WTC11 (cell line): ENCODE results near the gene SAMD13.

Experiments
- MAX ChIP-seq: sonication (generic); formaldehyde crosslinking; IDR thresholded peaks from 2 replicates; pipeline ENCODE4 v1.8.0; 2022; ENCODE audit warnings: mild to moderate bottlenecking, missing genetic modification reagents
- ZBTB43 ChIP-seq: sonication (generic); formaldehyde crosslinking; IDR thresholded peaks from 2 replicates; pipeline ENCODE4 v1.8.1; 2023; ENCODE audit warnings: mild to moderate bottlenecking, missing genetic modification reagents
- ZNF425 ChIP-seq: fragments of 250-450 bp; sonication (Bioruptor Pico); conservative IDR thresholded peaks from 2 replicates; pipeline ENCODE4 v1.9.0; 2021; ENCODE audit warnings: mild to moderate bottlenecking

GRCh38 chr1:84268346-84268745, 33.2 kb upstream of the SAMD13 start:
- TF ChIP-seq ZNF425 (CRISPR knock-in tag) (no peak), MAX (CRISPR knock-in tag) (no peak), ZBTB43 (no peak)
